GM12872 (cell line): Measurements from ENCODE around the gene MIEN1.

ENCODE experiments used
- CTCF ChIP-seq: IDR thresholded peaks from 3 replicates; pipeline ENCODE4 v1.5.1; 2011; ENCODE audit warnings: low read depth, mild to moderate bottlenecking, low read length, moderate library complexity; ENCODE audit not compliant: insufficient read depth

The MIEN1 gene

GRCh38 chr17:39747745-39748144 is 17.4 kb upstream of the MIEN1 start:
- no peak for TF ChIP-seq CTCF

GRCh38 chr17:39746145-39746461 is 15.8 kb upstream of the MIEN1 start:
- TF ChIP-seq CTCF: no peak

GRCh38 chr17:39745335-39746144 is 15.2 kb upstream of the MIEN1 start:
- TF ChIP-seq CTCF: no peak

GRCh38 chr17:39744836-39745215 is 14.5 kb upstream of the MIEN1 start:
- TF ChIP-seq CTCF: no peak

GRCh38 chr17:39744075-39744835 is 13.9 kb upstream of the MIEN1 start:
- no peak for TF ChIP-seq CTCF

- no peak for TF ChIP-seq CTCF
Measured at GRCh38 chr17:39742856-39743436, 12.6 kb upstream of the MIEN1 start.

GRCh38 chr17:39742126-39742855 is 12.0 kb upstream of the MIEN1 start:
- TF ChIP-seq CTCF: no peak
